IPS-20b (cell line): ENCODE results near the gene LAMC1.

ENCODE experiments used
- H3K27ac ChIP-seq: one replicate; pipeline ENCODE4 v1.5.1; 2013; ENCODE audit warnings: low read length
- H3K27me3 ChIP-seq: 2 replicates; pipeline ENCODE4 v1.6.1; 2013; ENCODE audit warnings: mild to moderate bottlenecking, low read length, inconsistent platforms; ENCODE audit not compliant: insufficient read depth
- H3K36me3 ChIP-seq: 2 replicates; pipeline ENCODE4 v1.6.1; 2013; ENCODE audit warnings: low read depth, mild to moderate bottlenecking, inconsistent platforms, low read length, moderate library complexity; ENCODE audit not compliant: insufficient read depth
- H3K4me1 ChIP-seq: 2 replicates; pipeline ENCODE4 v1.6.1; 2013; ENCODE audit warnings: mild to moderate bottlenecking, control low read depth, inconsistent platforms, low read length, moderate library complexity; ENCODE audit not compliant: insufficient read depth
- H3K4me3 ChIP-seq: 2 replicates; pipeline ENCODE4 v1.5.1; 2013; ENCODE audit warnings: mild to moderate bottlenecking, low read length, inconsistent platforms
- H3K9ac ChIP-seq: 2 replicates; pipeline ENCODE4 v1.6.1; 2013; ENCODE audit warnings: low read depth, mild to moderate bottlenecking, inconsistent platforms, low read length, moderate library complexity
- H3K9me3 ChIP-seq: 2 replicates; pipeline ENCODE4 v1.6.1; 2013; ENCODE audit warnings: mild to moderate bottlenecking, low read depth, low read length, inconsistent platforms; ENCODE audit not compliant: insufficient read depth

The LAMC1 gene

DNA sequence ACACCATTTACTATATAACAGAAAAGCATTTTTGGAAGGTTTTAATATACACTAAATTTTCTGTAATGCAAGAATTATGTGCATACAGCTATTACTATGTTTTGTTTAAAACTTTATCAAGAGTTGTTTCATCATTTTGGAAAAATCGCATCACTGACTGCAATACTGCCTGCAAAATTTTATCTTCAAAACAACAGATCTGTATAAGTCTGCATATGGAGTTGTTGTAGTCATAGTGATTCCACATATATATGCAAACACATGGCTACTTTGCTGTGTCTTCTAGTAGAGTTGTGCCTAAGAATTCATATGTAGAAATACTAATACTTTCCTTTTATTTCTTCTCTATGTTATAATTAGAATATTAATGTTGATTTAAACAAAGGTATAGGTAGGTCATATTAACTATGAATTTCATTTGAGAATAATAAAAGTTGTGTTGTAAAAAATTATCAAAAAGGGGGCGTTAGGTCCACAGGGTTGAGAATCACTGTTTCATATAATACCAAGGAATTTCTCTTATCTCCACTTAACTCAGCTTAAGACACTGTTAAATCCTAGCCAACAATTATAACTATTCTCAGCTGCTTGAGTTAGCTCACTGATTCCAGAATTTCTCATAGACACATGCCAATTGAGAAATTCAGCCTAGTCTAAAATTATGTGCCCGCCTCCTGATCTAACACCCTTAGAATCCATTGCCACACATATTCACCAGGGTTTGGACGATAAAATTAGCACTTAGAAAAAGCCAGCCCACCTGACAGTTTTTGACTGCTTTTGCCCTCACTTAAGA lies 22.9 kb upstream of the LAMC1 start:
- no peaks in the 10 kb centered on the region for H3K9me3 ChIP-seq
- H3K4me1 ChIP-seq, result no peaks in the 10 kb centered on the region
- H3K27me3 ChIP-seq, result no peaks in the 10 kb centered on the region
- no peak overlapping the region for H3K27ac ChIP-seq
- H3K36me3 ChIP-seq, result no peaks in the 10 kb centered on the region
- H3K4me3 ChIP-seq, result no peak overlapping the region
- H3K9ac ChIP-seq, result no peak overlapping the region

DNA sequence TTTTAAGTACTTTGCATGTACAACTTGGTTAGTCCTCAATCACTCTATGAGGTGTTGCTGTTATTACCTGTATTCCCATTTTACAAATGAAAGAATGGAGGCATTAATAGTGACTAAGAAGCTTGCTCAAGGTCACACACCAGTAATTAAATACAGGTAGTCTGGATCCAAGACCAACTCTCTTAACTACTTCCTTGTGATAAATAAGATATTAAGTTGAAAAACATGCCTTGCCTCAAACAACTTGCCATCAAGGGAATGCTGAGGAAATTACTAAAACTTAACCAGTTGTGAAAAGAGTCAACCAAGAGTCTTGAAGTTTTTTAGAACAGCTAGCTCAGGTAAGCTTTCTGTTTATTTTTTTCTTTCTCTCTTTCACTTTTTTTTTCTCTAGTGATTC lies 21.0 kb upstream of the LAMC1 start:
- H3K36me3 ChIP-seq, result no peaks in the 10 kb centered on the region
- H3K9ac ChIP-seq, result no peak overlapping the region
- no peaks in the 10 kb centered on the region for H3K27me3 ChIP-seq
- no peak overlapping the region for H3K27ac ChIP-seq
- no peaks in the 10 kb centered on the region for H3K4me1 ChIP-seq
- no peaks in the 10 kb centered on the region for H3K9me3 ChIP-seq
- H3K4me3 ChIP-seq, result no peak overlapping the region

DNA sequence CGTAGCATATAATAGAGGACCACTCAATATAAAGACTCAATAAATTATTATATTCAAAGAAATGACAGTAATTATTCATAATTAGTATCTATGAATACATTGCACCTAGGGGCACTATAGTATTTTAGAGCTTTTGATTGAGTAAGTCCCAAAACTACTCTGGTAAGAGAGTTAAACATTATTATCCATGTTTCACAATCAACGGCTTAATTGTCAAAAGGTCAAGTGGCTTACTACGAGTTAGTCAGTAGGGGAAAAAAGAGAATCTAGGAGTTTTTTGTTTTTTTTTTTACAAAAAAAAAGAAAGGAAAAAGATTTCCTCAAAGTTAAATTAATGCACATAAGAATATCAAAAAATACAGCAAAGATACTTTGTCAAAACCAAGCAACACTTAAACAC lies 20.4 kb upstream of the LAMC1 start:
- no peak overlapping the region for H3K27ac ChIP-seq
- no peak overlapping the region for H3K4me3 ChIP-seq
- H3K9ac ChIP-seq, result no peak overlapping the region
- no peaks in the 10 kb centered on the region for H3K36me3 ChIP-seq
- no peaks in the 10 kb centered on the region for H3K4me1 ChIP-seq
- no peaks in the 10 kb centered on the region for H3K9me3 ChIP-seq
- H3K27me3 ChIP-seq, result no peaks in the 10 kb centered on the region

DNA sequence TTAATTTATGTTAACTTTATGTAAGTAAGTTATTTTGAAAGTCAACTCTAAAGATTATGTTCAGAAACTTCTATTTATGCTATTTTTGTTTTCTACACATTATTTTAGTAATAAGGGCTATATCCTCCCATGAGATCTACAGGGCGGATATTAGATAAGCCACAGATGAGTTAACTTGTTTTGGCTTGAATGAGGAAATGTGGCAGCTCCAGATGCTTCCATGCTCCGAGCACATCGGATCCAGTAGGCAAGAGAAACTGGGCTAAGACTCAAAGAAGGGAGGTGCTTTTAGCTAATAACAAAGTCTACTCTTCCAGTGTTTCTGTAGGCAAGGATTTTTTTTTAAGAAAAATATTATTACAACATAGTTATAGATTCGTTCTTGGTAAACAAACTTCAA lies 20.0 kb upstream of the LAMC1 start:
- no peaks in the 10 kb centered on the region for H3K36me3 ChIP-seq
- no peaks in the 10 kb centered on the region for H3K27me3 ChIP-seq
- no peak overlapping the region for H3K4me3 ChIP-seq
- no peaks in the 10 kb centered on the region for H3K9me3 ChIP-seq
- H3K4me1 ChIP-seq, result no peaks in the 10 kb centered on the region
- H3K27ac ChIP-seq, result no peak overlapping the region
- no peak overlapping the region for H3K9ac ChIP-seq

DNA sequence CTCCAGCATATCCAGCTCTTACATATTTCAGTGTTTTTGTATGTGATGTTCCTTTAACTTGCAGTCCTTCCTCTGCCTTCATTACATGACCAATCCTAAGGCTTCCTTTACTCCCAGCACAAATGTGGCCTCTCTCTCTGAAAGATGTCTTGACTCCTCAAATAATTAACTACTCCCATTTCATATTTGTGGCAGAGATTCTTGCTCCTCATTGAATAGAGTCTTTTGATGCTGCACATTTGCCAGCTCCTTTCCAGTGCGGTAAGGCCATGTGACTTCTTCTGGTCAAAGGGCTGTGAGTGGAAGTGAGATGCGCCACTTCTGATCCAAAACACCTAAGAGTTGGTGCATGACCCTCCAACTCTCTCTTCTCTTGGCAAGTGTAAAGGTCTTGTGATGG lies 19.1 kb upstream of the LAMC1 start:
- Histone ChIP-seq H3K9me3 (no peaks in the 10 kb centered on the region), H3K27ac (no peak overlapping the region), H3K27me3 (no peaks in the 10 kb centered on the region), H3K4me3 (no peak overlapping the region), H3K4me1 (no peaks in the 10 kb centered on the region), H3K36me3 (no peaks in the 10 kb centered on the region), H3K9ac (no peak overlapping the region)

DNA sequence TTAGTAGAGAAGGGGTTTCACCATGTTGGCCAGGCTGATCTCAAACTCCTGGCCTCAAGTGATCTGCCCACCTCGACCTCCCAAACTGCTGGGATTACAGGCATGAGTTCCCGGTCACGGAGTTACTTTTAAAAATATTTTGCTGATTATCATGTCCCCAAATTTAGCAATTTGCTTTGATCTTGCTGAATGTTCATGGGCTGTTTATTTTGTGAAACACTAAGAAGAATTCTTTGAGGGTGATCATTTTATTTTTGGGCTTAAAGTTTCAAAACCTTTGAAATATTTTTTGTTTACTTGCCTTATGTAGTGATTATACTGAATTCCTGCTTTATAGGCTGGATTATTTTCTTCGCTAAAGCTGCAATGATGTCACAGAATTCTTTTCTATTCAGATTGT lies 11.4 kb upstream of the LAMC1 start:
- no peak overlapping the region for H3K4me3 ChIP-seq
- H3K27ac ChIP-seq, result no peak overlapping the region
- no peaks in the 10 kb centered on the region for H3K36me3 ChIP-seq
- no peak overlapping the region for H3K9ac ChIP-seq
- H3K9me3 ChIP-seq, result no peaks in the 10 kb centered on the region
- H3K27me3 ChIP-seq, result no peaks in the 10 kb centered on the region
- peaks cover 4% of the 10 kb centered on the region; the same call in 1 of the 2 replicates for H3K4me1 ChIP-seq

DNA sequence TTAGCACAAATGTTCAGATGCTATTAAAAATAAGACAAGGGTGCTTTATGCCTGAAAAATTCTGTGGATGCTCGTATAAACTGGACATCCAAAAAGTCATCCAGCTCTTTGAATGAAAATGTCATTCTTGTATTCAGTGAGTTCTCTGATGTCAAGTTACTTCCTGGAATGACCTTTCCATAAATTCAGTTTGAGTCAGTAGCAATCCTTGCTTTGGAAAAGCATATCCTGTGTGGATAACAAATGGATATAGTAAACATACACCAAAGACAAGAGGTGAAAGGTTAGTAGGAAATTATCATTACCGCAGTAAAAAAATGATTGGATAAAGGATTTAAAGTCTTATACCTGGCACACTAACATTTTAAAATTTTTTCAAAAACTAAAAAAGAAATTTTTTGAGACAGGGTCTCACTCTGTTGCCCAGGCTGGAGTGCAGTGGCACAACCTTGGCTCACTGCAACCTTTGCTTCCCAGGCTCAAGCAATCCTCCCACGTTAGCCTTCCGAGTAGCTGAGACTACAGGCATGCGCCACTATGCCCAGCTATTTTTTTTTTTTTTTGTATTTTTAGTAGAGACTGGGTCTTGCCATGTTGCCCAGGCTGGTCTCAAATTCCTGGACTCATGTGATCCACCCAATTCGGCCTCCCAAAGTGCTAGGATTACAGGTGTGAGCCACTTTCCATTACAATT lies 10.8 kb upstream of the LAMC1 start:
- H3K9me3 ChIP-seq, result no peaks in the 10 kb centered on the region
- H3K27me3 ChIP-seq, result no peaks in the 10 kb centered on the region
- no peak overlapping the region for H3K9ac ChIP-seq
- H3K4me1 ChIP-seq, result peaks cover 4% of the 10 kb centered on the region; the same call in 1 of the 2 replicates
- no peak overlapping the region for H3K4me3 ChIP-seq
- no peak overlapping the region for H3K27ac ChIP-seq
- H3K36me3 ChIP-seq, result no peaks in the 10 kb centered on the region

DNA sequence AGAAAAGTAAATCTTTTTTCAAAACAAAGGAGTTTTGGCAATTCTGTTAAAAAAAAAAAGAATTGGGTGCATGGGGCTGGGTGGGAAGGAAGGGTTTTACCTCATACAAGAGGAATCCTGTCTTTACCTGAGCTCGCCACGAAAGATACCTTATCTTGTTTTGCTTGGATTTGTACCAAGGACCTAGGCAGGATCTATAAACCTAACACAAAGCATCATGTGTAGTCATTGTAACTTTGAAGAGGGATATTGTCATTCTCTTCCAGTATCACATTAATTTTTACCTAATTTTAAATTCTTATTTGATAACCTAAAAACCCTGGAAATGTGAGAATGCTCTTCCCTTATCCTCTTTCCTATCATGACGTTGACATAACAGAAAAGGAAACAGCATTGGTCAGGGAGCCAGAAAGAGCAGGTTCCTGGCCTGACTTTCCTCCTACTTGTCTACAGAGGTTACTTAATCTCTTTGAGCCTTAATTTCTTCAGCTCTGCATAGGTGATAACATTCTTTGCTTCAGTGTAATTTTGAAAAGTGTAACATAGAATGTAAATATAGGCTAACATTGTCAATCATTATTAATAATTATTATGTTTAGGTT lies 4.0 kb upstream of the LAMC1 start:
- H3K9ac ChIP-seq, result no peak overlapping the region
- H3K36me3 ChIP-seq, result no peaks in the 10 kb centered on the region
- H3K4me3 ChIP-seq, result no peak overlapping the region
- H3K9me3 ChIP-seq, result no peaks in the 10 kb centered on the region
- peaks cover under 1% of the 10 kb centered on the region; the same call in 1 of the 2 replicates for H3K27me3 ChIP-seq
- H3K4me1 ChIP-seq, result peaks cover 9% of the 10 kb centered on the region; the same call in 1 of the 2 replicates
- H3K27ac ChIP-seq, result no peak overlapping the region

DNA sequence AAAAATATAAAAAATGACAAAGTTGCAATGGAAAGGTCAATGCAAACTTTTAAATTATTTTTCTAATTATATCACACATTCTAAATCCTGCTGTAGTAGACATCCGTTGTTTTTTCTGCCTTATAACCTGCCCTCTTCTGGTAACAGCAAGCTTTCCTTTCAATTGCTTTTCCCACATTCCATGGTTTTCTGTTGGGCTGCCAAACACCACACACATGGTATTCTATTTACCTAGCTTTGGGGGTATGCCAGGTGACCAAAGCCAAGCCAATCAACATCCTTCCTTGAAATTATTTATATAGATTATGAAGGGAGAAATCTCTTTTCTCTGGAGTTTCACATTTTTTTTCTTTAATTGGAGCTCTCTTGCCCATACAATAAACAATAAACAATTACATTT lies 3.4 kb upstream of the LAMC1 start:
- peaks cover 12% of the 10 kb centered on the region for H3K4me1 ChIP-seq
- H3K9me3 ChIP-seq, result no peaks in the 10 kb centered on the region
- H3K27me3 ChIP-seq, result peaks cover 7% of the 10 kb centered on the region; the same call in 1 of the 2 replicates
- no peak overlapping the region for H3K9ac ChIP-seq
- no peak overlapping the region for H3K27ac ChIP-seq
- no peaks in the 10 kb centered on the region for H3K36me3 ChIP-seq
- no peak overlapping the region for H3K4me3 ChIP-seq

DNA sequence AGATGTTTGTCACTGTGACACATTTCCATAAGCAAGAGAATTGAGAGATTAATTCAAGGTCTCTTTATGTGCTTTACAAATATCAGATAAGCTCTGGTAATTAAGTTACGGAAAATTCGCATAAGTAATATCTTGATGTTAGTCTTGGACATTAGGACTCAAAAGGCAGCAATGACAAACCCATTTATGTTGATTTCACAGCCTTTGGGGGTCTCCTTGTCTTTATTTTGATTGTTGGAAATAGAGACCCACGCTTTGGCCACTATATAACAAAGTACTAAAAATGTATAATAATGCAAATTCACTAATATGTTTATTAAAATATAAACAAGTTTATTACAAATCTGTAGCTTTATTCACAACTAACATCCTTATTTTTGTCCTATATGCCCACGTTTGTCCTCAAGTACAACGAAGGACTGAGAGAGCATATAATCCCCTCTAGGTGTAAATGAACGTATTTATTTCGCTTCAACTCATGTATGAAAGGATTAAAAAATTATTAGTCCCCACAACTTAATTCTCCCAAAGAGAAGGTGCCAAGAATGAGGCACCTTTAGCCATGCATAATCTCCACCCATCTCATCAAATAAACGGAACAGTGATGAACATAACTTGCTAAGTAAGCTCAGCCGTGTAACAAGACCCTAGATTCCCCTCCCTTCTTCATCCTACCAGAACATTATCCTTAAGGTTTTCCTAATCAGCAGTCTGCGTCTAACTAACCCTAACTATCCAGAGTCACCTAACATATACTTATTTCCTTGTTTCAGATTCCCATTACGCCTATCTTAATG lies 1.6 kb upstream of the LAMC1 start:
- H3K9ac ChIP-seq, result peak overlapping the region; percentile 92; the same call in 1 of the 2 replicates
- peak overlapping the region; percentile 90 for H3K4me3 ChIP-seq

More for the DNA sequence above, 1.6 kb upstream of the LAMC1 start:
- H3K4me1 ChIP-seq, result peaks cover 28% of the 10 kb centered on the region
- no peaks in the 10 kb centered on the region for H3K36me3 ChIP-seq
- H3K27ac ChIP-seq, result peak overlapping the region; percentile 35
- H3K27me3 ChIP-seq, result peaks cover 13% of the 10 kb centered on the region; the same call in 1 of the 2 replicates
- no peaks in the 10 kb centered on the region for H3K9me3 ChIP-seq
